ENCODE data around the gene UROD.

UROD gene

DNA sequence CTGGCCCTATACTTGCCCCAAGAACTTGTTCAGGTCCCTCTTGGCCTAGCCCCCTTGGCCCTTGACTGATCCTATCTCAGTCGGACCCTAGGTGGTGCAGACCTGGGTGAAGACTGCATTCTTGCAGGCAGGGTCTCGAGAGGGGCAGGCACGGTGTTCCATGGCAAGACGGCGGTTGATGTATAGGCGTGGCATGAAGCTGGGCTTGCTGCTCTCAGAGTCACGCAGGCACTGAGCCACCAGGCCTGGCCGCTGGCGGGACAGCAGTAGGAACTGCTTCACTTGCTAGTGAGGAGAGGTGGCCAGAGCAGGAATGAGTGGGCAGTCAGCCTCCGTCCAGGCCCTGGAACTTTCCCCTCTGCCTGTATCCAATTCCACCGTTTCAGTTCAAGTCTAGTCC lies 4.7 kb upstream of the UROD start:
- no peak overlapping the region for H3K4me3 ChIP-seq
- H3K27ac ChIP-seq = no peak overlapping the region

DNA sequence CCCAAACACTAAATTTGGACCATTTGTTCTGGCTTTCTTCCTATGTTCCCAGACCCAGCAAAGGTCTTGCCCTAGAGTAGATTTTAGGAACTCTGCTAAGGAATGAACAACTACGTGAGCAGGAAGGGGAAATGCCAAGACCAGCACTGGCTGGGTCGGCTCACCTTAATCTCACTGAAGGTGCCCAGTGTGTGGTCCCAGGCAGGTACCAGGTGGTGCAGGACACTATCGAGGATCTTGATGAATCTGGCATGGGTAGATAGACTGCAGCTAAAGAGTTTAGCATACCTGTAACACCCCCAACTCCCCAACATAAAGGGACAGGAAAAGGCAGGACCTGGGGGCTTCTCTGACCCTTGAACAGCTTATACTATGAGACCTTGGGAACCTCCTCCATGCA lies 4.0 kb upstream of the UROD start:
- no peak overlapping the region for H3K4me3 ChIP-seq
- H3K27ac ChIP-seq = no peak overlapping the region

DNA sequence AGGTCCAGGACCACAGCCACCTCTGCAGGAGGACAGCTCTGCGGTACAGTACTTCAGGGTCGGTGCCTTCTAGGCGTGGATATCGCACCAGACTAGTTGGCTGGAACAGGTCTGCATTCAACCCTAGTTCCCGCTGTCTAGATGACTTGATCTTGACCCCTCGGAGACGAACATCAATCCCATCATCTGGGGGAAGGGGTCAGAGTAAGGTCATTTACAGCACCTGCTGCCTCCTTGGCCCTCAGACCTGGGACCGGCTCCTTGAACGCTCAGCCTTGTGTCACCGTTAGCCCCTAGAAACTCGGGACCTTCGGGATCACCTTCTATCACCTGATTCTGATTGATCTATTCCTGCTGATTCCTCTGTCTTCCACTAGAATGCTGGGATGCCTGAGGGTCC lies 3.5 kb upstream of the UROD start:
- Histone ChIP-seq H3K4me3 (no peak overlapping the region), H3K27ac (no peak overlapping the region)

DNA sequence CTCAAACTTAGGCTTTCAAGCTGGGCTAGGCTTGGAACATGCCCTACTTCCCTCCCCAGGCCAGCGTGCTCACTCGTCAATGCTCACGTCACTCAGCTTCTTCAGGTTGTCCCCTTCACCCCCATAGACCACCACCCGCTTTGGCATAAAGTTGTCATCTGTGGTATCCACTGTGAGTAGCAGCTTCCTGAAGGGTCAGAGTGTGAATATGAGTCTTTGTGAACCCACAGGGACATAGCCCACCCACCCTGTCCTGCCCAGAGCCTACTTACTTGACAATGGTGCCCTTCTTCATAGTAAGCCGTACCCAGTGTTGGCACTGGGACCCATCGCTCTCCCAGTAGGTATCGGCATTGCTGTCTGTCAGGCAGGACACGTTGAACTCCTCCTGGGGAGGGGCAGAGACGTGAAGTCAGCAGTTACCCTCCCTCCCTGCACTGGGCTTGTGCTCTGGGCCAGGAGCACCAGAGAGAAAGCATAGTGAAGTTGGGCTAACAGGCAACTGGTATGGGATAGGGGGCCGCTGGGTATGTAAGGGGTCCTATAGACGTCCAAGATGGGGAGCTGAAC lies 2.7 kb upstream of the UROD start:
- H3K4me3 ChIP-seq = peak overlapping the region in 3 of 7 experiments; percentile 93 to 98 (median 93)
- peak overlapping the region in 4 of 21 experiments; percentile 13 to 93 (median 87) for H3K27ac ChIP-seq

DNA sequence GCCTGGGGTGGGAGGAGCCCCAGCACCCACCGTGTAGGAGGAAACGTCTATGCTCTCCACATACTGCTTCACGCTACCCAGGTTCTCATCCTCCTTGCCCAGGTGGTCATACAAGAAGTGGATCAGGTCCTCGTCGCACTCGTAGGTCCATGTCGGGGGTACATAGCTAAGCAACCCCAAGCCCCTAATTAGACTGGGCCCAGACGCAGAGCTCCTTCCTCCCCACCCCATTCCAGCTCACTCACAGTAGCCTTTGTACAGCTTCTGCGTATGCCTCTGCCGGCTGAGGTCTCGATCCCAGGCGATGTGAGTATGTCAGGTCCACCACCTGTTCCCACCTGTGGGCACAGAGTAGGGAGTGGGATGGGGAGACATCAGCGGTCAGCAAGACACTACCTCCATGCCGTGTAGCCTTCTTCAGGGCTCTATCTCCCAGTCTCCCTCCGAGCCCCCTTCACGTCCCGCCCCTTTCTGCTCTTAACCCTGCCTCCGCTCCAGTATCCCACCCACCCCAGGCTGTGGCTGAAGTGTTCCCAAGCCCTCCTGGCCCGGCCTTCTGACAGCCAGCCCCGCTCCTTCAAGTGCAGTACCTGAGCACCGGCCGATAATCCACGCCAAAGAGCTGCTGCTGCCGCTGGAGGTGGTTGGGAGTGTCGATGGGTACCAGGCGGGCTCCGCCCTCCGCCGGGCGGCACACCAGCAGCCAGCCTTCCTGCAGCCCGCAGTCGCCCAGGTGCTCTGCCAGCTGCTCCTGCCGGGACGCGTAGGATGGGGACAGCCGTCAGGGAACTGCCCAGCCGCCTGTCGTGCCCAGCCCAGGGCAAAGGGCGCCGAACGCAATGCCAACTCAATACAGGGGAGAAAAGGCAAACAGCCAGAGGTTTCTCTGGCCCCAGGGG lies 1.8 kb upstream of the UROD start:
- H3K4me3 ChIP-seq = peak overlapping the region; percentile 89 to 100 (median 93)
- peak overlapping the region; percentile 27 to 94 (median 90) for H3K27ac ChIP-seq

DNA sequence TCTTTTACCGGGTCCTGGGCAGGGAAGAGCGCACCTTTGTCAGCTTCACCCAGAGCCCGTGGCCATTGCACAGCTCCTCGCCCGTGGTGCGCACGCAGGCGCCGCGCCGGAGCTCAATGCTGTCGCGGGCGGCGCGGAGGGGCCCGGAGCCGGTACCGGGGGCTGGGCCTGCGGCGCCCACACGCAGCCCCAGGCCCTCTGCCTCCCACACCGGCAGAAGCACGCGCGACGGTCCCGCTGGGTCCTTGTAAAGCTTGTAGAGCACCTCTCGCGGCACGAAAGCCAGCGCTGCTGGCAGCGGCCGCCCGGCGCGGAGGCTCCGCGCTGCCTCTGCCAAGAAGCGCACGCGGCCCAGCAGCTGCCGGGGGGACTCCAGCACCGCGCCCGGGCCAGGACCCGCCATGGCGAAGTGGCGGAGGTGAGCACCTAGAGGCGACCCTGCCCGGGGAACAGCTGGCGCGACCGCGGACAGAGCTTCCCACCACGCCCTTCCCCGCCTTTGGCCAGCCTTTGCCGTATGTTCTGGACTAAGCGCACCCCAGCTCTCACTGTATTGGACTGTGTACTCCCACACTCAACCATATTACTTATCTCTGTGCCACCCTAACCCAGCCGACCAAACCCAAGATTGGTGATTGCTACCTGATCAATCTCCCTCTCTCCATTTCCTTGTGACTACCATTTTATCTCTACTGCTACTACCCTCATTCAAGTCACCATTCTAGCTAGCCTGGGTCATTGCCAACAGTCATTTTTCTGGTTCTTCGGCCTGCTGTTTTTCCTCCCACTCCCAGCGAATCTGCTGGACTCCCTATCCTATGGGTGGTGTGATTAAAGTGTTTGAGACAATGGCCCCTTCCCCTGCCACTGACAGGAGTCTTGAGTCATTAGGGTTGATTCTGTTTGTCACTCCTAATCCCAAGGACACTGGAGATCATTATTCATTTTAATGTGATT lies 921 bp upstream of the UROD start, which contains the start of gene HECTD3:
Gene HECTD3, minus strand, starts transcription at position 470 of the 957 bp plus-strand sequence. Its CDS starts 67 bp downstream, at position 403.
- peak within 1 kb of the TSS; percentile 27 to 94 (median 90) for H3K27ac ChIP-seq

DNA sequence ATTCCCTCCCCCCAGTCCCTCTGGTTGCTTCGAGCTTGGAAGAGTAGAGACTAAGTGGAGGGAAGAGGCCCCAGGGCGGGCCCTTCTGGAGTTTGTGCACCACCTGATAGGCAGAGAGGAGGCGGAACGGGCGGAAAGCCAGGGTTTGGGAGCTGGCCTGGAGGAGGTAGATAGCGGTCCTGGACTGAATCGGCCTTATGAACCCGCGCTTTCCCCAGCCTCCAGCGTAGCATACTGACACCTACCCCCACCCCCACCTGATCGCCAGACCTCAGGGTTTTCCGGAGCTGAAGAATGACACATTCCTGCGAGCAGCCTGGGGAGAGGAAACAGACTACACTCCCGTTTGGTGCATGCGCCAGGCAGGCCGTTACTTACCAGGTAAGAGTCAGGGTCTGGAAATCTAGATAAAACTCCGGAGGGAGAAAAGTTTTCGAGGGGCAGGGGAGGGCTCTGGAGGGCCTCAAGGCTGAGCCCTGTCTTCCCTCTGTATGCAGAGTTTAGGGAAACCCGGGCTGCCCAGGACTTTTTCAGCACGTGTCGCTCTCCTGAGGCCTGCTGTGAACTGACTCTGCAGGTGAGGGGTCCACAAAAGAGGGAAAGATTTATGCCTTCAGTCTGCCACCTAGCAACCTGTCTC lies 705 bp downstream of the UROD start:
- H3K4me3 ChIP-seq = peak overlapping the region; percentile 40 to 100 (median 93)
- H3K27ac ChIP-seq = peak overlapping the region in 20 of 21 experiments; percentile 7 to 94 (median 88)

More for the DNA sequence above, 921 bp upstream of the UROD start, which contains the start of gene HECTD3:
- H3K4me3 ChIP-seq = peak within 1 kb of the TSS; percentile 89 to 100 (median 93)

DNA sequence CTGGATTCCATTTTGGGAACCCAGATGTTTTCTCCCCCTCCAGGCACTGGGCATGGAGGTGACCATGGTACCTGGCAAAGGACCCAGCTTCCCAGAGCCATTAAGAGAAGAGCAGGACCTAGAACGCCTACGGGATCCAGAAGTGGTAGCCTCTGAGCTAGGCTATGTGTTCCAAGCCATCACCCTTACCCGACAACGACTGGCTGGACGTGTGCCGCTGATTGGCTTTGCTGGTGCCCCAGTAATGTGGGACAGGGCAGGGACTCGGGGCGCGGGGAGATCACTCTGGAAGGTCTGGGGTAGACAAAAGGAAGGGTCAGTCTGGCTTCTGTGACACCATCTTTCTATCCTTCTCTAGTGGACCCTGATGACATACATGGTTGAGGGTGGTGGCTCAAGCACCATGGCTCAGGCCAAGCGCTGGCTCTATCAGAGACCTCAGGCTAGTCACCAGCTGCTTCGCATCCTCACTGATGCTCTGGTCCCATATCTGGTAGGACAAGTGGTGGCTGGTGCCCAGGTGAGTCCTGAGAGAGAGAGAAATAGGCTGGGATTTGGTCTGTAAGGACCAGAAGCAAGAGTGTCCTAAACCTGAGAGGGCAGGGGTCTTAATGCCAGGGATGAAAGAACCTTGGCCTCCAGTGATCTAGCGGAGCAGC lies 1.6 kb downstream of the UROD start:
- H3K27ac ChIP-seq = peak overlapping the region in 1 of 21 experiments; percentile 4

DNA sequence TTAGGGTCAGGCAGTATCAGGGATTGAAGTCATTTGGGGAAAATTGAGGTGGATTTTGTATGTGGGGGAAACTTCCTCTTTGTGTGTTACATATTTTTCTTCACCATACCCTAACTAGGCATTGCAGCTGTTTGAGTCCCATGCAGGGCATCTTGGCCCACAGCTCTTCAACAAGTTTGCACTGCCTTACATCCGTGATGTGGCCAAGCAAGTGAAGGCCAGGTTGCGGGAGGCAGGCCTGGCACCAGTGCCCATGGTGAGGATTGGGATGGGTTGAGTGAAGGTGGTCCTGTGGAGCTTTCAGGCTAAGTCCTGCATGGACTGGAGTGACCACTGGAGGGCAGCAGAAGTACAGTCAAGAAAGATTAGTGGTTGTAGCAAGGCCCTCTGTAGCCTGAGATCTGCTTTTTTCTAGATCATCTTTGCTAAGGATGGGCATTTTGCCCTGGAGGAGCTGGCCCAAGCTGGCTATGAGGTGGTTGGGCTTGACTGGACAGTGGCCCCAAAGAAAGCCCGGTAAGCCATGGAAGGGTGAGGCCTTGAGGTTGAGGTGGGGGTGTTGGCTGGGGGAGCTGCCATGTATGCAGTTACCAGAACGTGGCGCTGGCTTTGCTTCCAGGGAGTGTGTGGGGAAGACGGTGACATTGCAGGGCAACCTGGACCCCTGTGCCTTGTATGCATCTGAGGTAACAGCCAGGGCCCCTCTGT lies 2.4 kb downstream of the UROD start:
- Histone ChIP-seq H3K27ac (no peak overlapping the region), H3K4me3 (no peak overlapping the region)

More for the DNA sequence above, 1.6 kb downstream of the UROD start:
- H3K4me3 ChIP-seq = no peak overlapping the region

DNA sequence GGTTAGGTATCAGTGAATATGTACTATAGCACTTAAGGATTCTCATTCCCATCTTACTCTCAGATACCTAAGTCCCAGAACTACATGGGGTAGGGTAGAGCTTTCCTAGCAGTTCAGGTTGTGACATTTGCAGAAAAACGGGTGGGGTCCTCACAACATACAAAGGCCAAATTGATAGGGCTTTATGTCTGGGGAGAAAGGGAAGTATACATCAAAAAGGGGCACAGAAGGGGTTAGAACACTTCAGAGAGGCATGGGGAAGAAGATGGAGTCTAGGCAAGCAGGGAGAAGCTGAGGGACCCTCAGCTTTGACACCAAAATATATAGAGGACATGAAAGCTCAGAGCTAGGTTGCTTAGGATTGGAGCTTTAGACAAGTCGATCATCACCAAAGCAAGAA lies 3.6 kb downstream of the UROD start:
- no peak overlapping the region for H3K27ac ChIP-seq

DNA sequence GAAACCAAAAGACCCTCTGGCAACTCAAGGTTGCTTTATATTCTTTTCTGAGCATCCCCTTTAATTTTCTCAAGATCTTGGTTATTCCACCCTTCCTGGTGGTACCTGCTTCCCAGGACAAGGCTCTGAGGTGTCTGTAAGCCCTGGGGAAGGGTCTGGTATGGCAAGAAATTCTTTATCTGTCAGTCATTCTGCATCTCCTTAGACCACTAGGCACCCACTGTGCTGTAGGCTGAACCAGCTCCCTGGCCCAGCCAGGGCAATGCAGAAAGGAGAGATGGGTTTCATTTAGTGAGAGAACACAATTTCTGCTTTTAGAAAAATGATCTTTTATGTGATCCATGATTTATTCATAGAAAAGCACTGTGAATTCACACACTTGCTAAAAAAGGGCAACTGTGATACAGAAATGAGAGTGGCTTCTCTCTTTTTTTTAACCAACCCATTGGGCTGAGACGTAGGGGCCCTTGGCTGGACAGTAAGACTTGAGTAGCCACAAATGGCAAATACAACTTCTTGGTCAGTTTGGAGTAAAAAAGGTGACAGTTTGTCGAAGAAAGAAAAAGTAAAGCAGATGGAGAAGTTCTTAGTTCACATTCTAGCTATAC lies 4.1 kb downstream of the UROD start:
- Histone ChIP-seq H3K4me3 (no peak overlapping the region), H3K27ac (no peak overlapping the region)

More for the DNA sequence above, 3.6 kb downstream of the UROD start:
- no peak overlapping the region for H3K4me3 ChIP-seq

DNA sequence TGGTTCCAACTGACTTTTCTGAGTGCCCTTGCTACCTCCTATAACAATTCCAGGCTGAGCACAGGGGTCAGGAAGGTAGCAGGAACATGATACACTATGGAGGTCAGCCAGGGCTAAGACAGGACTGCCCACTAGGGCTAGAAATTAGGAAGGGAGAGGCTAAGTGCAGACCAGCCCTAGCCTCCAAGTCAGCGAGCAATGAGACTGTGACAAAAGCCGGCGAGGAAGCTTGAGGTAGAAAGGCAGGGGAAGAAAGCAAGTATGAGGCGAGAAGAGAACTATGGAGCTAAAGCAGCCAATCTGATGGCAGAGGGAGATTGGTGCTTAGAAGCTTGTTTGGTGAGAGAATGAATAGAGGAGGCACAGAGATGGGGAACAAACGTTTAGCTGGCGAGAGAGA lies 4.7 kb downstream of the UROD start:
- H3K4me3 ChIP-seq = no peak overlapping the region
- no peak overlapping the region for H3K27ac ChIP-seq

DNA sequence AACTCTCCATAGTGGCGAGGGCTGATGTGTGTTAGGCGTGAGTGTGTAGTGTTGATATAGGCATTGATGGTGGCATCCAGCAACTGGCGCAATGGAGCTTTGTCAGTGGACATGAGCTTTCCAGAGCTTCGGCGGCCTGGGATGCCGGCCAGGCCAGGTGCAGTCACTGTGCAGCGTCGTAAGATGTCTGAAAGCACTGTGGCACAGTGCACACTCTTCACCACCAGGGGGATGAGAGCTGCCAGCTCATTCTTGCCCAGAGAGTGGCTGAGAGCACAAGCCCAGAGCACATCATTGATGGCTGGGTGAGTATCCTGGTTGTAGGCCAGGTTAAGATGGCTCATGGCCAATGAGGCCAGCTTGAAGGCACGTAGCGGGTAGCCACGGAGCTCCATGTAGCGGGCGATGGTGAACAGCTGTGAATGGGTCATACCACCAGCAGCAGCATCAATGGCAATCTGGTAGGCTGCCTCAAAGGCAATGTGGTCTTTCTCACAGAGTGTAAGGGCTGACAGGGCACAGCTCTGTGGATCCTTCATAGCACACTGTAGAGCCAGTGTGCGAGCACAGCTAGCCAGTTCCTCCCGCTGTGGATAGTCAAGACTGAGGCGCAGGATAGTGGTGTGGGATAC lies 6.7 kb downstream of the UROD start:
- H3K27ac ChIP-seq = no peak overlapping the region
- no peak overlapping the region for H3K4me3 ChIP-seq

DNA sequence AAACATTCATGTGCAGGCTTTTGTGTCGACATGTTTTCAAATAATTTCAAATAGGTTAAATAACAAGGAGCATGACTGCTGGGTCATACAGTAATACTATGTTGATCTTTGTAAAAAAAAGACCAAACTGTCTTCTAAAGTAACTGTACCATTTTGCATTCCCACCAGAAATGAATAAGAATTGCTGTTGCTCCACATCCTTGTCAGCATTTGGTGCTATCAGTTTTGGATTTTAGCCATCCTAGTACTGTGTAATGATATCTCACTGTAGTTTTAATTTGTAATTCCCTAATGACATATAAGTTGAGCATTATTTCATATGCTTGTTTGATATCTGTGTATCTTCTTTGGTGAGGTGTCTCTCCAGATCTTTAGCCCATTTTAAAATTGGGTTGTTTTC lies 11.6 kb downstream of the UROD start:
- no peak overlapping the region for H3K27ac ChIP-seq
- H3K4me3 ChIP-seq = no peak overlapping the region

DNA sequence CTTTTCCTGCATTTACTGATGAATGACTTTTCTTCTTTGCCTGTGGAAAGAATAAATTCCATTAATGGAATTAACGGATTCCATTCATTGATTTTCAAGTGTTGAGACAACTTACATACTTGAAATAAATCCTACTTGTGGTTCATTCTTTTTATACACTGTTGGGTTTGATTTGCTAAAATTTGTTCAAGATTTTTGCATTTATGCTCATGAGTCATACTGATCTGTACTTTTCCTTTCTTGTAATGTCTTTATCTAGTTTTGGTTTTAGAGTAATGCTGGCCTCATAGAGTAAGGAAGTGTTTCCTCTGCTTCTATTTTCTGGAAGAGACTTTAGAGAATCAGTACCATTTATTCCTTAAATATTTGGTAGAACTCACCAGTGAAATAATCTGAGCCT lies 14.4 kb downstream of the UROD start:
- H3K4me3 ChIP-seq = no peak overlapping the region
- no peak overlapping the region for H3K27ac ChIP-seq

DNA sequence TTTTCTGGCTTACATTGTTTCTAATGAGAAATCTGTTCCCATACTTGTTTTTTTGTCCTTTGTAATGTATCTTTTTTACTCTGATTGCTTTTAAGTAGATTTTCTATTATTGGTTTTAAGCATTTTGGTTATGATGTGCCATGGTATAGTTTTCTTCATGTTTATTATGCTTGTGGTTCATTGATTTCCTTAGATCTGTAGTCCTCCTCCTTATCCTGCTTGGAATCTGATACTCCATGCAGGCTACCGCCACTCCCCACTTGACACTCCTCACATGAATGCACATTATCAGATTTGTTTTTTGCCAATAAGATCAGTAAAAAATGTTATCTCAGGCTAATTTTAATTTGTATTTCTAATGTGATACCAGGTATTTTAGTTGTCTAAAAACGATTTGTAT lies 20.8 kb downstream of the UROD start:
- H3K4me3 ChIP-seq = no peak overlapping the region
- H3K27ac ChIP-seq = no peak overlapping the region

DNA sequence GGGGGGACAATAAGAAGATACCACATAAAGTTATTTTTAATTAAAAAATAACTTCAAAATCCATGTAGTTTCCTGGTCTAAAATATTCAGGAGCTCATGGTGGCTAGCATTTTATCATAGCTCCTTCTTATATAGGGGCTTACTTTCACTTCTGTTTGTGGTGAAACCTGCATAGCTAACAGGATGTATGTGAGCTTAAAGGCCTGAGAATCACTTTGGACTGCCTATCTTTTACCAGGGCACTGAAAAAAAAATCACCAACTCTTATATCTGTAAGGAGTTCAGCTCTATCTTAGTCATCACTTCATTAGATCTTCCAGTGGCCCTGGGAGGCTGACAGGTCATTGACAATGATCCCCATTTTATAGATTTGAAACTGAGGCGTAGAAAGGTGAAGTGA lies 21.3 kb downstream of the UROD start:
- H3K4me3 ChIP-seq = no peak overlapping the region
- H3K27ac ChIP-seq = no peak overlapping the region
